HEK293 (cell line): ENCODE measurements around the gene MFSD11.
"Not testable (repeated sequence)": the region's sequence is repeated elsewhere in the genome, so short reads cannot be mapped to it uniquely, and the experiment has no call there.

ENCODE experiments used
- CTCF ChIA-PET: fragments of 350-600 bp; formaldehyde crosslinking; extraction: SDS; loops from one replicate; lab custom pipeline; 2021; ENCODE audit warnings: antibody characterized with exemption; lab: Yijun Ruan, JAX
- POLR2A ChIA-PET: fragments of 300-600 bp; formaldehyde crosslinking; extraction: SDS; loops from one replicate; lab custom pipeline; 2020; ENCODE audit warnings: antibody characterized with exemption, inconsistent platforms; lab: Yijun Ruan, JAX
- H3K27ac ChIP-seq: fragments of 200-500 bp; sonication (Bioruptor generic); 2 replicates; pipeline ENCODE4 v1.5.1; 2014; ENCODE audit warnings: low read depth, low read length, control low read depth, inconsistent platforms; ENCODE audit errors: extremely low read depth
- H3K36me3 ChIP-seq, 2 experiments: fragments of 200-500 bp in 1 of 2; sonication (Bioruptor generic) in 1 of 2; 1 replicate in 1 of 2; 2 replicates in 1 of 2; pipeline ENCODE4 v1.5.1; 2014 to 2017; ENCODE audit warnings: inconsistent platforms in 2 of 2, low read length in 2 of 2; ENCODE audit not compliant: control insufficient read depth in 2 of 2, insufficient read depth in 1 of 2
- H3K4me1 ChIP-seq: fragments of 200-500 bp; sonication (Bioruptor generic); 2 replicates; pipeline ENCODE4 v1.5.1; 2014; ENCODE audit warnings: mild to moderate bottlenecking, low read length, inconsistent platforms; ENCODE audit not compliant: control insufficient read depth, insufficient read depth
- H3K4me3 ChIP-seq: 2 replicates; pipeline ENCODE4 v1.5.1; 2011; ENCODE audit warnings: low read depth, mild to moderate bottlenecking, control low read depth, low read length, moderate library complexity
- H3K9me3 ChIP-seq: fragments of 200-500 bp; sonication (Bioruptor generic); 2 replicates; pipeline ENCODE4 v1.5.1; 2014; ENCODE audit warnings: low read depth, low read length, inconsistent platforms; ENCODE audit not compliant: control insufficient read depth, insufficient read depth
- EGR2 ChIP-seq: fragments of 450-650 bp; formaldehyde crosslinking; IDR thresholded peaks from 2 replicates; pipeline ENCODE4 v1.5.1; 2016; ENCODE audit warnings: low read depth, missing biosample characterization, missing genetic modification characterization
- GLIS2 ChIP-seq: fragments of 450-650 bp; formaldehyde crosslinking; IDR thresholded peaks from 2 replicates; pipeline ENCODE4 v1.5.1; 2016; ENCODE audit warnings: missing biosample characterization, missing genetic modification characterization
- IKZF3 ChIP-seq: fragments of 450-650 bp; IDR thresholded peaks from 2 replicates; pipeline ENCODE4 v1.5.0; 2018; ENCODE audit warnings: missing biosample characterization, mild to moderate bottlenecking, missing genetic modification characterization, moderate library complexity
- KLF1 ChIP-seq: fragments of 450-650 bp; formaldehyde crosslinking; IDR thresholded peaks from 2 replicates; pipeline ENCODE4 v1.5.1; 2016; ENCODE audit warnings: missing biosample characterization, missing genetic modification characterization
- KLF10 ChIP-seq: fragments of 450-650 bp; IDR thresholded peaks from 2 replicates; pipeline ENCODE4 v1.5.1; 2018; ENCODE audit warnings: missing biosample characterization, mild to moderate bottlenecking, missing genetic modification characterization
- KLF16 ChIP-seq: fragments of 450-650 bp; formaldehyde crosslinking; IDR thresholded peaks from 2 replicates; pipeline ENCODE4 v1.5.1; 2017; ENCODE audit warnings: missing biosample characterization, missing genetic modification characterization
- KLF8 ChIP-seq: fragments of 450-650 bp; formaldehyde crosslinking; IDR thresholded peaks from 2 replicates; pipeline ENCODE4 v1.5.1; 2016; ENCODE audit warnings: missing biosample characterization, missing genetic modification characterization
- KLF9 ChIP-seq: fragments of 450-650 bp; formaldehyde crosslinking; IDR thresholded peaks from 2 replicates; pipeline ENCODE4 v1.5.1; 2016; ENCODE audit warnings: missing biosample characterization, missing genetic modification characterization, low read depth
- PATZ1 ChIP-seq: fragments of 450-650 bp; formaldehyde crosslinking; IDR thresholded peaks from 2 replicates; pipeline ENCODE4 v1.5.1; 2016; ENCODE audit warnings: missing biosample characterization, missing genetic modification characterization
- SP2 ChIP-seq: fragments of 450-650 bp; formaldehyde crosslinking; IDR thresholded peaks from 2 replicates; pipeline ENCODE4 v1.5.1; 2016; ENCODE audit warnings: missing biosample characterization, missing genetic modification characterization
- SP3 ChIP-seq: fragments of 450-650 bp; formaldehyde crosslinking; IDR thresholded peaks from 2 replicates; pipeline ENCODE4 v1.5.1; 2016; ENCODE audit warnings: missing biosample characterization, missing genetic modification characterization
- SP7 ChIP-seq: fragments of 450-650 bp; formaldehyde crosslinking; IDR thresholded peaks from 2 replicates; pipeline ENCODE4 v1.5.1; 2016; ENCODE audit warnings: missing biosample characterization, missing genetic modification characterization
- YY2 ChIP-seq: fragments of 450-650 bp; formaldehyde crosslinking; IDR thresholded peaks from 2 replicates; pipeline ENCODE4 v1.5.1; 2016; ENCODE audit warnings: missing biosample characterization, missing genetic modification characterization
- ZBTB10 ChIP-seq: fragments of 450-650 bp; formaldehyde crosslinking; IDR thresholded peaks from 2 replicates; pipeline ENCODE4 v1.5.1; 2016; ENCODE audit warnings: missing biosample characterization, missing genetic modification characterization
- ZBTB20 ChIP-seq: fragments of 450-650 bp; formaldehyde crosslinking; IDR thresholded peaks from 2 replicates; pipeline ENCODE4 v1.5.1; 2016; ENCODE audit warnings: missing biosample characterization, missing genetic modification characterization
- ZBTB44 ChIP-seq: fragments of 450-650 bp; IDR thresholded peaks from 2 replicates; pipeline ENCODE4 v1.5.1; 2018; ENCODE audit warnings: missing biosample characterization, mild to moderate bottlenecking, missing genetic modification characterization
- ZBTB48 ChIP-seq: fragments of 450-650 bp; formaldehyde crosslinking; IDR thresholded peaks from 2 replicates; pipeline ENCODE4 v1.5.1; 2016; ENCODE audit warnings: missing biosample characterization, missing genetic modification characterization
- ZBTB8A ChIP-seq: fragments of 450-650 bp; formaldehyde crosslinking; IDR thresholded peaks from 2 replicates; pipeline ENCODE4 v1.5.1; 2016; ENCODE audit warnings: missing biosample characterization, missing genetic modification characterization
- ZFHX2 ChIP-seq: fragments of 450-650 bp; formaldehyde crosslinking; conservative IDR thresholded peaks from 2 replicates; pipeline ENCODE4 v1.5.1; 2016; ENCODE audit warnings: missing biosample characterization, missing genetic modification characterization
- ZIC2 ChIP-seq: fragments of 450-650 bp; formaldehyde crosslinking; IDR thresholded peaks from 2 replicates; pipeline ENCODE4 v1.5.1; 2016; ENCODE audit warnings: missing biosample characterization, missing genetic modification characterization
- ZNF335 ChIP-seq: fragments of 450-650 bp; formaldehyde crosslinking; conservative IDR thresholded peaks from 2 replicates; pipeline ENCODE4 v1.5.1; 2016; ENCODE audit warnings: missing biosample characterization, missing genetic modification characterization
- TF ChIP-seq, protein P1 (sequence below): fragments of 450-650 bp; formaldehyde crosslinking; IDR thresholded peaks from 2 replicates; pipeline ENCODE4 v1.5.1; 2017; ENCODE audit warnings: missing biosample characterization, missing genetic modification characterization
- TF ChIP-seq, protein P2 (sequence below): fragments of 450-650 bp; formaldehyde crosslinking; optimal IDR thresholded peaks from 2 replicates; pipeline ENCODE3; 2016; ENCODE audit warnings: missing biosample characterization, mild to moderate bottlenecking, missing genetic modification characterization

The MFSD11 gene

GRCh38 chr17:76709077-76709950 is 28.6 kb upstream of the MFSD11 start (continued):
- TF ChIP-seq, protein P1, sequence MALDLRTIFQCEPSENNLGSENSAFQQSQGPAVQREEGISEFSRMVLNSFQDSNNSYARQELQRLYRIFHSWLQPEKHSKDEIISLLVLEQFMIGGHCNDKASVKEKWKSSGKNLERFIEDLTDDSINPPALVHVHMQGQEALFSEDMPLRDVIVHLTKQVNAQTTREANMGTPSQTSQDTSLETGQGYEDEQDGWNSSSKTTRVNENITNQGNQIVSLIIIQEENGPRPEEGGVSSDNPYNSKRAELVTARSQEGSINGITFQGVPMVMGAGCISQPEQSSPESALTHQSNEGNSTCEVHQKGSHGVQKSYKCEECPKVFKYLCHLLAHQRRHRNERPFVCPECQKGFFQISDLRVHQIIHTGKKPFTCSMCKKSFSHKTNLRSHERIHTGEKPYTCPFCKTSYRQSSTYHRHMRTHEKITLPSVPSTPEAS (tag by site-specific recombination) = 0 out of 2 replicates have a peak, but pooled peaks have one; percentile 11
- TF ChIP-seq ZBTB44 (tag by site-specific recombination) = 0 out of 2 replicates have a peak, but pooled peaks have one; percentile 18
- peak; percentile 80 for TF ChIP-seq ZBTB8A
- TF ChIP-seq ZBTB48 (tag by site-specific recombination) = peak; percentile 41
- TF ChIP-seq KLF16 (tag by site-specific recombination) = peak; percentile 73; the same call in 1 of the 2 replicates
- TF ChIP-seq, all 188 proteins: peak for 62

GRCh38 chr17:76709951-76710862 is 27.7 kb upstream of the MFSD11 start:
- peak; percentile 50 for TF ChIP-seq ZFHX2 (tag by site-specific recombination)
- peak; percentile 57; the same call in 1 of the 2 replicates for TF ChIP-seq ZBTB20 (tag by site-specific recombination)
- peak; percentile 55 for TF ChIP-seq EGR2
- 0 out of 2 replicates have a peak, but pooled peaks have one; percentile 18 for TF ChIP-seq KLF1
- TF ChIP-seq YY2 (tag by site-specific recombination) = peak; percentile 47; the same call in 1 of the 2 replicates
- TF ChIP-seq KLF9 (tag by site-specific recombination) = peak; percentile 33; the same call in 1 of the 2 replicates
- TF ChIP-seq IKZF3 (tag by site-specific recombination) = peak; percentile 41
- TF ChIP-seq ZNF335 (tag by site-specific recombination) = peak; percentile 26; the same call in 1 of the 2 replicates
- 0 out of 2 replicates have a peak, but pooled peaks have one; percentile 6 for TF ChIP-seq ZIC2 (tag by site-specific recombination)
- TF ChIP-seq PATZ1 (tag by site-specific recombination) = peak; percentile 61
- TF ChIP-seq SP2 (tag by site-specific recombination) = peak; percentile 51
- peak; percentile 45; the same call in 1 of the 2 replicates for TF ChIP-seq ZBTB10 (tag by site-specific recombination)
- peak; percentile 9; the same call in 1 of the 2 replicates for TF ChIP-seq GLIS2 (tag by site-specific recombination)
- TF ChIP-seq SP7 (tag by site-specific recombination) = peak; percentile 14; the same call in 1 of the 2 replicates
- TF ChIP-seq, protein P2, sequence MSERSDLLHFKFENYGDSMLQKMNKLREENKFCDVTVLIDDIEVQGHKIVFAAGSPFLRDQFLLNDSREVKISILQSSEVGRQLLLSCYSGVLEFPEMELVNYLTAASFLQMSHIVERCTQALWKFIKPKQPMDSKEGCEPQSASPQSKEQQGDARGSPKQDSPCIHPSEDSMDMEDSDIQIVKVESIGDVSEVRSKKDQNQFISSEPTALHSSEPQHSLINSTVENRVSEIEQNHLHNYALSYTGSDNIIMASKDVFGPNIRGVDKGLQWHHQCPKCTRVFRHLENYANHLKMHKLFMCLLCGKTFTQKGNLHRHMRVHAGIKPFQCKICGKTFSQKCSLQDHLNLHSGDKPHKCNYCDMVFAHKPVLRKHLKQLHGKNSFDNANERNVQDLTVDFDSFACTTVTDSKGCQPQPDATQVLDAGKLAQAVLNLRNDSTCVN (tag by site-specific recombination) = peak; percentile 69
- peak; percentile 36; the same call in 1 of the 2 replicates for TF ChIP-seq KLF10 (tag by site-specific recombination)
- peak; percentile 9; the same call in 1 of the 2 replicates for TF ChIP-seq SP3 (tag by site-specific recombination)
- TF ChIP-seq KLF8 (tag by site-specific recombination) = peak; percentile 62
- peak overlapping the region; percentile 65 for H3K4me3 ChIP-seq
- not testable (repeated sequence) for H3K9me3 ChIP-seq
- H3K4me1 ChIP-seq = peaks cover 28% of the 10 kb centered on the region
- peaks cover 6 to 40% of the 10 kb centered on the region in 2 experiments; a peak in 2 of 3 replicates for H3K36me3 ChIP-seq
- peak overlapping the region; percentile 87 for H3K27ac ChIP-seq
- ChIA-PET POLR2A (interaction anchor here (0.6 to 3.5 kb wide), 13 partner anchors 9 to 386 kb away, joined by 3 to 22 read pairs (median 7); no protein-coding TSS in a partner anchor), CTCF (interaction anchor here (0.6 to 9.8 kb wide), 13 partner anchors 9 to 696 kb away, joined by 3 to 175 read pairs (median 3); partner anchors contain the start of genes JMJD6 and METTL23)
